MM.1S (cell line): Measurements from ENCODE around the gene RGS6.

ENCODE experiments used
- DNase-seq: peaks from one replicate; pipeline ENCODE4 v3.0.0-alpha.2; 2015
- H2AFZ ChIP-seq: fragments of 300-600 bp; sonication (generic); 2 replicates; pipeline ENCODE4 v1.6.0; 2016; ENCODE audit warnings: antibody characterized with exemption, low read length
- H3F3A ChIP-seq: fragments of 300-600 bp; sonication (generic); 2 replicates; pipeline ENCODE4 v1.6.1; 2016; ENCODE audit warnings: mild to moderate bottlenecking, antibody characterized with exemption, low read length, moderate library complexity, mixed read lengths; ENCODE audit not compliant: insufficient read depth
- H3K27ac ChIP-seq: fragments of 300-600 bp; sonication (generic); 2 replicates; pipeline ENCODE4 v1.5.1; 2016; ENCODE audit warnings: mild to moderate bottlenecking, low read length
- H3K27me3 ChIP-seq: fragments of 300-600 bp; sonication (generic); replicated peaks from 2 replicates; pipeline ENCODE4 v1.6.0; 2016; ENCODE audit warnings: low read length; ENCODE audit not compliant: insufficient read depth
- H3K36me3 ChIP-seq: fragments of 300-600 bp; sonication (generic); replicated peaks from 2 replicates; pipeline ENCODE4 v1.6.1; 2016; ENCODE audit warnings: mild to moderate bottlenecking, low read length, mixed read lengths; ENCODE audit not compliant: insufficient read depth
- H3K4me1 ChIP-seq: fragments of 300-600 bp; sonication (generic); 2 replicates; pipeline ENCODE4 v1.6.1; 2016; ENCODE audit warnings: low read length, mixed read lengths
- H3K4me2 ChIP-seq: fragments of 300-600 bp; sonication (generic); 2 replicates; pipeline ENCODE4 v1.6.0; 2016; ENCODE audit warnings: low read depth, low read length
- H3K4me3 ChIP-seq: fragments of 300-600 bp; sonication (generic); 2 replicates; pipeline ENCODE4 v1.5.1; 2016; ENCODE audit warnings: low read length, mixed read lengths
- H3K79me2 ChIP-seq: fragments of 300-600 bp; sonication (generic); 2 replicates; pipeline ENCODE4 v1.6.1; 2016; ENCODE audit warnings: mixed run types, low read length, mixed read lengths
- H3K9ac ChIP-seq: fragments of 300-600 bp; sonication (generic); 2 replicates; pipeline ENCODE4 v1.6.1; 2016; ENCODE audit warnings: low read length, mixed read lengths
- H3K9me2 ChIP-seq: fragments of 300-600 bp; sonication (generic); replicated peaks from 2 replicates; pipeline ENCODE4 v1.6.1; 2016; ENCODE audit warnings: mild to moderate bottlenecking, low read length, mixed read lengths; ENCODE audit not compliant: insufficient read depth
- H3K9me3 ChIP-seq: fragments of 300-600 bp; sonication (generic); replicated peaks from 2 replicates; pipeline ENCODE4 v1.6.1; 2016; ENCODE audit warnings: mild to moderate bottlenecking, low read length, mixed read lengths; ENCODE audit not compliant: insufficient read depth
- H4K20me1 ChIP-seq: fragments of 300-600 bp; sonication (generic); 2 replicates; pipeline ENCODE4 v1.6.1; 2016; ENCODE audit warnings: mild to moderate bottlenecking, low read length, moderate library complexity, mixed read lengths; ENCODE audit not compliant: insufficient read depth
- EZH2 ChIP-seq: fragments of 300-600 bp; sonication (generic); optimal IDR thresholded peaks from 2 replicates; pipeline ENCODE3; 2017; ENCODE audit warnings: low read depth, mild to moderate bottlenecking, antibody characterized with exemption, low read length, mixed read lengths
- EZH2phosphoT487 ChIP-seq: fragments of 300-600 bp; sonication (generic); IDR thresholded peaks from 2 replicates; pipeline ENCODE4 v1.6.1; 2018; ENCODE audit warnings: antibody characterized with exemption, low read length
- TF ChIP-seq, protein P1 (sequence below): fragments of 300-600 bp; sonication (generic); IDR thresholded peaks from 2 replicates; pipeline ENCODE4 v1.5.1; 2016; ENCODE audit warnings: antibody characterized with exemption, low read length, mixed read lengths

Gene RGS6

GRCh38 chr14:71952381-71953363 lies 20.4 kb downstream of the RGS6 start:
- H3K36me3 ChIP-seq: no peaks in the 10 kb centered on the region
- no peak for DNase-seq
- no peak overlapping the region for H3K9ac ChIP-seq
- no peak overlapping the region for H3K4me3 ChIP-seq
- H3K27me3 ChIP-seq: no peaks in the 10 kb centered on the region
- no peaks in the 10 kb centered on the region for H3K4me1 ChIP-seq
- H3K9me2 ChIP-seq: no peaks in the 10 kb centered on the region
- H4K20me1 ChIP-seq: no peaks in the 10 kb centered on the region
- no peak overlapping the region for H3K27ac ChIP-seq
- H3F3A ChIP-seq: no peaks in the 10 kb centered on the region
- no peaks in the 10 kb centered on the region for H3K9me3 ChIP-seq
- no peaks in the 10 kb centered on the region for H3K79me2 ChIP-seq
- H3K4me2 ChIP-seq: no peak overlapping the region
- no peak overlapping the region for H2AFZ ChIP-seq
- TF ChIP-seq EZH2: no peak
- no peak for TF ChIP-seq EZH2phosphoT487
- TF ChIP-seq, protein P1, sequence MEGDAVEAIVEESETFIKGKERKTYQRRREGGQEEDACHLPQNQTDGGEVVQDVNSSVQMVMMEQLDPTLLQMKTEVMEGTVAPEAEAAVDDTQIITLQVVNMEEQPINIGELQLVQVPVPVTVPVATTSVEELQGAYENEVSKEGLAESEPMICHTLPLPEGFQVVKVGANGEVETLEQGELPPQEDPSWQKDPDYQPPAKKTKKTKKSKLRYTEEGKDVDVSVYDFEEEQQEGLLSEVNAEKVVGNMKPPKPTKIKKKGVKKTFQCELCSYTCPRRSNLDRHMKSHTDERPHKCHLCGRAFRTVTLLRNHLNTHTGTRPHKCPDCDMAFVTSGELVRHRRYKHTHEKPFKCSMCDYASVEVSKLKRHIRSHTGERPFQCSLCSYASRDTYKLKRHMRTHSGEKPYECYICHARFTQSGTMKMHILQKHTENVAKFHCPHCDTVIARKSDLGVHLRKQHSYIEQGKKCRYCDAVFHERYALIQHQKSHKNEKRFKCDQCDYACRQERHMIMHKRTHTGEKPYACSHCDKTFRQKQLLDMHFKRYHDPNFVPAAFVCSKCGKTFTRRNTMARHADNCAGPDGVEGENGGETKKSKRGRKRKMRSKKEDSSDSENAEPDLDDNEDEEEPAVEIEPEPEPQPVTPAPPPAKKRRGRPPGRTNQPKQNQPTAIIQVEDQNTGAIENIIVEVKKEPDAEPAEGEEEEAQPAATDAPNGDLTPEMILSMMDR: no peak

- H3K4me1 ChIP-seq: no peaks in the 10 kb centered on the region; the same call in 1 of the 2 replicates
- H3F3A ChIP-seq: no peaks in the 10 kb centered on the region
- no peaks in the 10 kb centered on the region for H3K27me3 ChIP-seq
- no peaks in the 10 kb centered on the region for H3K79me2 ChIP-seq
- no peak for DNase-seq
- H3K4me3 ChIP-seq: no peak overlapping the region
- H2AFZ ChIP-seq: no peak overlapping the region
- H3K4me2 ChIP-seq: no peak overlapping the region
- TF ChIP-seq, protein P1: no peak
- TF ChIP-seq EZH2phosphoT487 (no peak), EZH2 (no peak)
- no peaks in the 10 kb centered on the region for H3K9me3 ChIP-seq
- no peak overlapping the region for H3K27ac ChIP-seq
- H3K36me3 ChIP-seq: no peaks in the 10 kb centered on the region
- no peak overlapping the region for H3K9ac ChIP-seq
- no peaks in the 10 kb centered on the region for H3K9me2 ChIP-seq
- H4K20me1 ChIP-seq: no peaks in the 10 kb centered on the region
Observed at GRCh38 chr14:71956920-71957563, 24.8 kb downstream of the RGS6 start.

DNA sequence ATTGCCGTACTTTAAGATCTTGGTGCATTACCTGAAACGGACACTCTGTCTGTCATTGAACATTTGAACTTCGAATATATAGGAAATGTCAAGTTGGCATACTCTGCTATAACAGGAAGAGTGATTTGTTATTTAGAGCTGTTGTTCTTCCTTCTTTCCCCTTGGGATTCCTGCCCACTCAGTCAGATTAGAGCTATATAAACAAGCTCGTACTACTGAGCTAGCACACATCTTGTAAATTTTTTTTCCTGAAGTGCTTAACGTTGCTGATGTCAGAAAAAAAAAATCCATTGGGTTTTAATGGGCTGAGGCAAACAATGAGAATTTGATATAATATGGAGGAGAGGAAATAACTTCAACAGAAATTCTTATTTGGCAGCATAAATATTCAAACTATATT lies 26.8 kb downstream of the RGS6 start:
- Histone ChIP-seq H3F3A (no peaks in the 10 kb centered on the region), H4K20me1 (no peaks in the 10 kb centered on the region), H3K4me2 (no peak overlapping the region), H3K4me3 (no peak overlapping the region), H3K27ac (no peak overlapping the region), H3K9me3 (no peaks in the 10 kb centered on the region), H2AFZ (no peak overlapping the region), H3K4me1 (no peaks in the 10 kb centered on the region; the same call in 1 of the 2 replicates), H3K9ac (no peak overlapping the region), H3K27me3 (no peaks in the 10 kb centered on the region), H3K79me2 (no peaks in the 10 kb centered on the region), H3K36me3 (no peaks in the 10 kb centered on the region), H3K9me2 (no peaks in the 10 kb centered on the region)
- DNase-seq: no peak
- TF ChIP-seq EZH2phosphoT487: no peak
- no peak for TF ChIP-seq EZH2
- TF ChIP-seq, protein P1: no peak
